Measurements from ENCODE around the gene NRCAM.

GRCh38 chr7:108455998-108456677, at the start of gene NRCAM:
- TF ChIP-seq EZH2phosphoT487 (IDR thresholded peaks at IDR 0.05; ENCODE audit: low read depth) (no peak), CTCF (IDR thresholded peaks at IDR 0.05; ENCODE audit: low read depth, low read length) (no peak)

All from OCI-LY3 (cell line).